Measurements from ENCODE around the gene PROSER2. TPM values are rescaled to one million over a fixed set of nuclear protein-coding genes. Genes with fewer than 3 reads are reported as not detected.

The PROSER2 gene
- total and polyA plus RNA-seq, 12 donors, result 0.34 to 1.6 (median 0.76) TPM

GRCh38 chr10:11827414-11827813 is 4.3 kb downstream of the PROSER2 start:
- no peak overlapping the region for H3K4me3 ChIP-seq
- H3K9me3 ChIP-seq, result no peaks in the 10 kb centered on the region
- no peak for TF ChIP-seq CTCF (IDR thresholded peaks at IDR 0.05)
- intact Hi-C loops (cut with DNase I), result no loop called here
- DNase-seq (no peak), ATAC-seq (no peak)
- no peak overlapping the region for H3K27ac ChIP-seq
- peaks cover 0 to 31% (median 11%) of the 10 kb centered on the region in 7 donors for H3K27me3 ChIP-seq
- 91 to 93% methylated on average over 6 of the region's 6 CpGs for WGBS, 2 donors
- peaks cover 0 to 13% (median 4%) of the 10 kb centered on the region in 9 donors for H3K4me1 ChIP-seq
- no peaks in the 10 kb centered on the region for H3K36me3 ChIP-seq

GRCh38 chr10:11828682-11829284 is 5.6 kb downstream of the PROSER2 start:
- no peak for DNase-seq
- H3K9me3 ChIP-seq, result no peaks in the 10 kb centered on the region
- ATAC-seq, result no peak
- H3K4me1 ChIP-seq, result peaks cover 0 to 10% (median under 1%) of the 10 kb centered on the region in 9 donors
- intact Hi-C loops (cut with DNase I), result no loop called here
- peaks cover 0 to 20% (median 2%) of the 10 kb centered on the region in 7 donors for H3K27me3 ChIP-seq
- TF ChIP-seq CTCF (IDR thresholded peaks at IDR 0.05), result no peak
- WGBS, 2 donors, result 83 to 92% methylated on average over 11 of the region's 11 CpGs
- no peak overlapping the region for H3K27ac ChIP-seq
- no peaks in the 10 kb centered on the region for H3K36me3 ChIP-seq
- no peak overlapping the region for H3K4me3 ChIP-seq

GRCh38 chr10:11830836-11831519 is 7.8 kb downstream of the PROSER2 start:
- TF ChIP-seq CTCF (IDR thresholded peaks at IDR 0.05), result no peak
- no peak for ATAC-seq
- no peak for DNase-seq
- Histone ChIP-seq H3K4me3 (no peak overlapping the region), H3K9me3 (no peaks in the 10 kb centered on the region), H3K4me1 (peaks cover 0 to 4% (median 0%) of the 10 kb centered on the region in 9 donors), H3K27me3 (peaks cover 0 to 5% (median 0%) of the 10 kb centered on the region in 7 donors), H3K27ac (no peak overlapping the region), H3K36me3 (no peaks in the 10 kb centered on the region)
- WGBS, 2 donors, result 81 to 83% methylated on average over 4 of the region's 4 CpGs
- intact Hi-C loops (cut with DNase I), result no loop called here

- ATAC-seq, result no peak
- intact Hi-C loops (cut with DNase I), result no loop called here
- 80 to 87% methylated on average over 7 of the region's 7 CpGs for WGBS, 2 donors
- H3K27ac ChIP-seq, result peak overlapping the region in 1 of 10 donors; percentile 2
- peaks cover 0 to 4% (median 0%) of the 10 kb centered on the region in 9 donors for H3K4me1 ChIP-seq
- H3K27me3 ChIP-seq, result peaks cover 0 to 5% (median 0%) of the 10 kb centered on the region in 7 donors
- H3K36me3 ChIP-seq, result no peaks in the 10 kb centered on the region
- DNase-seq, result no peak
- H3K9me3 ChIP-seq, result no peaks in the 10 kb centered on the region
- TF ChIP-seq CTCF (IDR thresholded peaks at IDR 0.05), result no peak
- no peak overlapping the region for H3K4me3 ChIP-seq
Observed at GRCh38 chr10:11831520-11831951, 8.4 kb downstream of the PROSER2 start.

Data from heart right ventricle (tissue), 16 donors.